ENCODE measurements around the gene BCL11A. TPM values are rescaled to one million over a fixed set of nuclear protein-coding genes. Genes with fewer than 3 reads are reported as not detected.
A peak's percentile ranks its signal among the peaks of the same experiment; 100 is the strongest.

Gene BCL11A
- total and polyA plus RNA-seq, 2 experiments from 2014 or later = 57.5 to 77.6 TPM

- H3K4me1 ChIP-seq (ENCODE audit: insufficient read depth) = peaks cover 74% of the 10 kb centered on the region
- peak overlapping the region; percentile 84 for H3K27ac Mint-ChIP-seq
- no peaks in the 10 kb centered on the region for H3K27me3 ChIP-seq (ENCODE audit: insufficient read depth)
- peaks cover 66% of the 10 kb centered on the region for H4K20me1 ChIP-seq (replicated peaks; ENCODE audit: insufficient read depth)
- no peak overlapping the region for H3K4me3 ChIP-seq
- ATAC-seq (no peak), DNase-seq (ENCODE audit: low spot score) (no peak)
- H3K4me3 Mint-ChIP-seq = no peak overlapping the region
- H3K27me3 Mint-ChIP-seq (ENCODE audit: insufficient read depth, low read depth, poor library complexity) = peaks cover 4% of the 10 kb centered on the region
- H3K36me3 ChIP-seq (ENCODE audit: insufficient read depth) = no peaks in the 10 kb centered on the region
- H3K79me2 ChIP-seq (replicated peaks; ENCODE audit: insufficient read depth) = peaks cover 97% of the 10 kb centered on the region
- H3K4me1 Mint-ChIP-seq = peaks cover 84% of the 10 kb centered on the region
- TF ChIP-seq EZH2 (IDR thresholded peaks at IDR 0.05; ENCODE audit: low read depth, unreplicated experiment) (no peak), ZNF114 (CRISPR knock-in tag; IDR thresholded peaks at IDR 0.05) (no peak)
- H3F3A ChIP-seq (replicated peaks; ENCODE audit: low read depth) = peaks cover 5% of the 10 kb centered on the region; the same call in 1 of the 2 replicates
- no peak overlapping the region for H2AFZ ChIP-seq
- peak overlapping the region; percentile 91 for H3K27ac ChIP-seq (ENCODE audit: low read depth)
- H3K9me3 Mint-ChIP-seq = no peaks in the 10 kb centered on the region
- H3K9me2 ChIP-seq (ENCODE audit: insufficient read depth) = no peaks in the 10 kb centered on the region
- H3K36me3 Mint-ChIP-seq (ENCODE audit: low read depth) = peaks cover 7% of the 10 kb centered on the region; the same call in 2 of the 3 replicates
- peak overlapping the region; percentile 65 for H3K4me2 ChIP-seq
Measured at GRCh38 chr2:60507211-60507965, 46.1 kb downstream of the BCL11A start.

GRCh38 chr2:60505880-60506260 is 47.6 kb downstream of the BCL11A start:
- Histone ChIP-seq H3K27ac (ENCODE audit: low read depth) (no peak overlapping the region), H3F3A (replicated peaks; ENCODE audit: low read depth) (0 out of 2 replicates have a peak, but pooled peaks cover 5% of the 10 kb centered on the region), H2AFZ (no peak overlapping the region), H3K4me2 (peak overlapping the region; percentile 26; the same call in 1 of the 2 replicates), H3K27me3 (ENCODE audit: insufficient read depth) (no peaks in the 10 kb centered on the region), H3K4me3 (no peak overlapping the region), H3K36me3 (ENCODE audit: insufficient read depth) (no peaks in the 10 kb centered on the region), H4K20me1 (replicated peaks; ENCODE audit: insufficient read depth) (peaks cover 60% of the 10 kb centered on the region), H3K79me2 (replicated peaks; ENCODE audit: insufficient read depth) (peaks cover 97% of the 10 kb centered on the region), H3K9me2 (ENCODE audit: insufficient read depth) (no peaks in the 10 kb centered on the region), H3K4me1 (ENCODE audit: insufficient read depth) (peaks cover 59% of the 10 kb centered on the region)
- Mint-ChIP-seq H3K4me3 (no peak overlapping the region), H3K27ac (no peak overlapping the region), H3K4me1 (peaks cover 71% of the 10 kb centered on the region), H3K36me3 (ENCODE audit: low read depth) (peaks cover 14% of the 10 kb centered on the region), H3K27me3 (ENCODE audit: insufficient read depth, low read depth, poor library complexity) (peaks cover 4% of the 10 kb centered on the region), H3K9me3 (no peaks in the 10 kb centered on the region)
- TF ChIP-seq ZNF114 (CRISPR knock-in tag; IDR thresholded peaks at IDR 0.05) (no peak), ZNF331 (CRISPR knock-in tag; IDR thresholded peaks at IDR 0.05; ENCODE audit: low read depth) (no peak), EZH2 (IDR thresholded peaks at IDR 0.05; ENCODE audit: low read depth, unreplicated experiment) (no peak), POLR2AphosphoS5 (IDR thresholded peaks at IDR 0.05; ENCODE audit: low read depth) (no peak), STAT1 (IDR thresholded peaks at IDR 0.05; ENCODE audit: unreplicated experiment) (no peak), ZNF462 (CRISPR knock-in tag; IDR thresholded peaks at IDR 0.05) (no peak), CTCF (conservative IDR thresholded peaks at IDR 0.05; ENCODE audit: low read depth in 2 of 2) (no peak)
- ATAC-seq (no peak), DNase-seq (ENCODE audit: low spot score) (no peak)

Measured in GM23338 (cell line).